ENCODE data around the gene MINDY1. TPM values are rescaled to one million over a fixed set of nuclear protein-coding genes. Genes with fewer than 3 reads are reported as not detected.
A peak's percentile ranks its signal among the peaks of the same experiment; 100 is the strongest.

MINDY1 gene
- total and polyA plus RNA-seq, 3 donors from 2014 or later, result 49.8 to 69.8 (median 56.9) TPM

DNA sequence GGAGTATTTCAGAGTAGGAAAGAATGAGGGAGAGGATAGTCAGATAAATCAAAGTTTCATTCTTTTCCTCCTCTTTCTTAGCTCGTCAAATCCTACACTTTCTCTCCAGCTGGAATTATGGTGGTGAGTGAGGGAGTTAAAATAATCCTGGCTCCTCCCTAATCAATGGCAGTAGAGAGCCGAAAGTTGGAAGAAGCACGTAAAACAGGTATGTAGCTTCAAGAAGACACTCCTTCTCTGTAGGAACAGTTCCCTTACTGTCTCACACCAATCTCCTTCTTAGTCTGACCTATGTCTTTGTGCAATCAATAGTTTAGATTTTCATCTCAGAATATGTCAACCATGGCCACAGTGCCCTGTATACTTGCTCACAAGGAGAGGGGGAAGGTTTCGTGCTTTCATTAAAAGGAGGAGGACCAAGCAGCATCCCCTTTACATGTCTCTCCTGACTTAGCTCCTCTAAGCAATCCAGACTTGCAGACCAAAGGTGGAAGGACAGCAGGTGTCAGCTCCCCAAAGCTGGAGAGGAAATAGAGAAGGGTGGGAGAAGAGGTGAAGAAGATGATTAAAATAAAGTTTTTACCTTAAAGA lies 878 bp downstream of the MINDY1 start:
- DNase-seq, result no peak
- peaks cover 40% of the 10 kb centered on the region for H3K4me1 ChIP-seq
- H3K27ac ChIP-seq, result peak overlapping the region; percentile 93 to 95
- no peak for TF ChIP-seq POLR2A (IDR thresholded peaks at IDR 0.05)
- TF ChIP-seq, protein P1, sequence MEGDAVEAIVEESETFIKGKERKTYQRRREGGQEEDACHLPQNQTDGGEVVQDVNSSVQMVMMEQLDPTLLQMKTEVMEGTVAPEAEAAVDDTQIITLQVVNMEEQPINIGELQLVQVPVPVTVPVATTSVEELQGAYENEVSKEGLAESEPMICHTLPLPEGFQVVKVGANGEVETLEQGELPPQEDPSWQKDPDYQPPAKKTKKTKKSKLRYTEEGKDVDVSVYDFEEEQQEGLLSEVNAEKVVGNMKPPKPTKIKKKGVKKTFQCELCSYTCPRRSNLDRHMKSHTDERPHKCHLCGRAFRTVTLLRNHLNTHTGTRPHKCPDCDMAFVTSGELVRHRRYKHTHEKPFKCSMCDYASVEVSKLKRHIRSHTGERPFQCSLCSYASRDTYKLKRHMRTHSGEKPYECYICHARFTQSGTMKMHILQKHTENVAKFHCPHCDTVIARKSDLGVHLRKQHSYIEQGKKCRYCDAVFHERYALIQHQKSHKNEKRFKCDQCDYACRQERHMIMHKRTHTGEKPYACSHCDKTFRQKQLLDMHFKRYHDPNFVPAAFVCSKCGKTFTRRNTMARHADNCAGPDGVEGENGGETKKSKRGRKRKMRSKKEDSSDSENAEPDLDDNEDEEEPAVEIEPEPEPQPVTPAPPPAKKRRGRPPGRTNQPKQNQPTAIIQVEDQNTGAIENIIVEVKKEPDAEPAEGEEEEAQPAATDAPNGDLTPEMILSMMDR (IDR thresholded peaks at IDR 0.05), result no peak
- H3K36me3 ChIP-seq (ENCODE audit: low read depth, missing control alignments), result no peaks in the 10 kb centered on the region
- H3K9me3 ChIP-seq, result no peaks in the 10 kb centered on the region
- intact Hi-C loops (cut with DNase I; ENCODE audit: low total_unique reads), result no loop called here
- no peaks in the 10 kb centered on the region for H3K27me3 ChIP-seq
- 18 to 29% methylated on average over 4 of the region's 4 CpGs for WGBS, 2 donors
- H3K4me3 ChIP-seq, result peak overlapping the region; percentile 61 to 64

DNA sequence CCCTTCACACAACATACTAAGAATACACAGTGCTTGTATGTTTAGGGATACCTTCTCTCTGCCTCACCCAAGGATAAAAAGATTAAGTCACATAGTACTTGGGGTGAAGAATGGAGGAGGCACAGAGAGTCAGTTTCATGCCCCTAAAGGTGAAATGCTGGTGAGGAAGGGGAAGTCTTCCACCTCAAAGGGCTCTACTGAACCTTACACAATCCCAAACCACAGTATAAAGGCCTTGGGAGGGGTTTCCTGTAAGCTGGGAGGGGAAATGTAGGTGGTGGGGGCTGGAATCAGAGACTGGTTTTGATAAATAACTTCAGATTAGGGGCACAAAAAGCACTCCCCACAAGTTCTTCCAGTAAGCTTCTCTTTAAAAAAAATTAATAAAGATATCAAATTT lies 3.5 kb downstream of the MINDY1 start:
- Histone ChIP-seq H3K4me1 (peaks cover 31% of the 10 kb centered on the region), H3K27me3 (no peaks in the 10 kb centered on the region), H3K4me3 (no peak overlapping the region), H3K27ac (peak overlapping the region in 1 of 2 donors; percentile 63), H3K9me3 (no peaks in the 10 kb centered on the region), H3K36me3 (ENCODE audit: low read depth, missing control alignments) (no peaks in the 10 kb centered on the region)
- TF ChIP-seq, protein P1 (IDR thresholded peaks at IDR 0.05), result no peak
- TF ChIP-seq POLR2A (IDR thresholded peaks at IDR 0.05), result no peak
- intact Hi-C loops (cut with DNase I; ENCODE audit: low total_unique reads), result no loop called here
- no peak for DNase-seq

GRCh38 chr1:151002611-151003010 lies 4.1 kb downstream of the MINDY1 start:
- H3K4me1 ChIP-seq, result peaks cover 27% of the 10 kb centered on the region
- no peaks in the 10 kb centered on the region for H3K27me3 ChIP-seq
- no peaks in the 10 kb centered on the region for H3K36me3 ChIP-seq (ENCODE audit: low read depth, missing control alignments)
- intact Hi-C loops (cut with DNase I; ENCODE audit: low total_unique reads), result no loop called here
- no peak overlapping the region for H3K4me3 ChIP-seq
- WGBS, 2 donors, result 44 to 63% methylated on average over 2 of the region's 2 CpGs
- H3K27ac ChIP-seq, result peak overlapping the region in 1 of 2 donors; percentile 48
- DNase-seq, result no peak
- TF ChIP-seq, protein P1 (IDR thresholded peaks at IDR 0.05), result no peak
- no peak for TF ChIP-seq POLR2A (IDR thresholded peaks at IDR 0.05)
- H3K9me3 ChIP-seq, result no peaks in the 10 kb centered on the region

- intact Hi-C loops (cut with DNase I; ENCODE audit: low total_unique reads), result no loop called here
- DNase-seq, result no peak
- TF ChIP-seq, protein P1 (IDR thresholded peaks at IDR 0.05), result no peak
- no peak for TF ChIP-seq POLR2A (IDR thresholded peaks at IDR 0.05)
- Histone ChIP-seq H3K4me3 (no peak overlapping the region), H3K27me3 (no peaks in the 10 kb centered on the region), H3K4me1 (peaks cover 22% of the 10 kb centered on the region), H3K9me3 (no peaks in the 10 kb centered on the region), H3K27ac (peak overlapping the region in 1 of 2 donors; percentile 48), H3K36me3 (ENCODE audit: low read depth, missing control alignments) (no peaks in the 10 kb centered on the region)
- WGBS, 2 donors, result 64 to 72% methylated on average over 3 of the region's 3 CpGs
Measured at GRCh38 chr1:151002051-151002450, 4.7 kb downstream of the MINDY1 start.

- no peaks in the 10 kb centered on the region for H3K9me3 ChIP-seq
- intact Hi-C loops (cut with DNase I; ENCODE audit: low total_unique reads), result no loop called here
- DNase-seq, result peak; percentile 45
- no peaks in the 10 kb centered on the region for H3K27me3 ChIP-seq
- TF ChIP-seq, protein P1 (IDR thresholded peaks at IDR 0.05), result no peak
- TF ChIP-seq POLR2A (IDR thresholded peaks at IDR 0.05), result no peak
- H3K36me3 ChIP-seq (ENCODE audit: low read depth, missing control alignments), result no peaks in the 10 kb centered on the region
- WGBS, 2 donors, result 63 to 69% methylated on average over 4 of the region's 4 CpGs
- peaks cover 19% of the 10 kb centered on the region for H3K4me1 ChIP-seq
- H3K27ac ChIP-seq, result peak overlapping the region in 1 of 2 donors; percentile 48
- no peak overlapping the region for H3K4me3 ChIP-seq
Measured at GRCh38 chr1:151001602-151002001, 5.1 kb downstream of the MINDY1 start.
